Endothelial cell of umbilical vein (primary cell): ENCODE results near the gene SULT1A3. TPM values are rescaled to one million over a fixed set of nuclear protein-coding genes. Genes with fewer than 3 reads are reported as not detected.
"Not testable (repeated sequence)": the region's sequence is repeated elsewhere in the genome, so short reads cannot be mapped to it uniquely, and the experiment has no call there.

Experiments
- Bru-seq: library from RNA; stranded (reverse); fragments of 400-500 nt; gene quantifications from one replicate; lab custom pipeline; 2021; lab: Mats Ljungman, UMichigan
- BruChase-seq, 2 experiments: library from RNA; stranded (reverse); fragments of 400-500 nt; gene quantifications; one replicate each; lab custom pipeline; 2021; lab: Mats Ljungman, UMichigan
- BruUV-seq: library from RNA; stranded (reverse); fragments of 400-500 nt; replicated peaks from 2 replicates; lab custom pipeline; 2021; lab: Mats Ljungman, UMichigan
- CTCF ChIA-PET: fragments of 300-600, 350-600 bp; sonication (Branson Sonifier 250); formaldehyde crosslinking; loops from one replicate; lab custom pipeline; 2021; ENCODE audit warnings: antibody characterized with exemption, inconsistent platforms; lab: Charles Lee
- POLR2A ChIA-PET: fragments of 300-600, 350-600 bp; sonication (Branson Sonifier 250); formaldehyde crosslinking; loops from one replicate; lab custom pipeline; 2021; ENCODE audit warnings: antibody characterized with exemption, inconsistent platforms; lab: Charles Lee
- DNase-seq: peaks from one replicate; pipeline ENCODE4 v3.0.0-alpha.2; 2011; ENCODE audit warnings: low read depth, low spot score
- FAIRE-seq: peaks from 2 replicates; lab custom pipeline; 2011; peaks lifted over from hg19 to GRCh38; lab: Jason Lieb, UNC
- H2AFZ ChIP-seq: 2 replicates; pipeline ENCODE4 v1.6.0; 2012; ENCODE audit warnings: low read depth, low read length, control low read depth, inconsistent platforms
- H3K27ac ChIP-seq: 2 replicates; pipeline ENCODE4 v1.5.1; 2011; ENCODE audit warnings: low read depth, mild to moderate bottlenecking, control low read depth, low read length, moderate library complexity; ENCODE audit not compliant: insufficient read depth
- H3K27me3 ChIP-seq, 2 experiments: 2 replicates each; pipeline versions ENCODE4 v1.6.0 to v1.6.1; 2011; ENCODE audit warnings: low read length in 2 of 2, mixed read lengths in 1 of 2; ENCODE audit not compliant: control insufficient read depth in 2 of 2, insufficient read depth in 2 of 2
- H3K36me3 ChIP-seq, 2 experiments: 2 replicates in 1 of 2; 3 replicates in 1 of 2; pipeline ENCODE4 v1.5.1; 2011; ENCODE audit warnings: low read length in 2 of 2, mild to moderate bottlenecking in 1 of 2, moderate library complexity in 1 of 2; ENCODE audit not compliant: control insufficient read depth in 2 of 2, insufficient read depth in 2 of 2; ENCODE audit errors: extremely low read depth in 1 of 2
- H3K4me1 ChIP-seq: 3 replicates; pipeline ENCODE4 v1.5.1; 2011; ENCODE audit warnings: mild to moderate bottlenecking, low read length; ENCODE audit not compliant: control insufficient read depth, insufficient read depth; ENCODE audit errors: extremely low read depth
- H3K4me2 ChIP-seq: 2 replicates; pipeline ENCODE4 v1.6.1; 2011; ENCODE audit warnings: low read length, control low read depth, mixed read lengths; ENCODE audit not compliant: insufficient read depth
- H3K4me3 ChIP-seq, 3 experiments: fragments of 200-600 bp in 1 of 3; sonication (generic), shearing (Covaris generic) in 1 of 3; replicated peaks in 1 of 3; 2 replicates each; pipeline ENCODE4 v1.5.1; 2011 to 2016; ENCODE audit warnings: control low read depth in 3 of 3, low read length in 3 of 3, mild to moderate bottlenecking in 2 of 3, inconsistent platforms in 1 of 3, low read depth in 1 of 3, moderate library complexity in 1 of 3; ENCODE audit not compliant: insufficient read depth in 1 of 3
- H3K79me2 ChIP-seq: 2 replicates; pipeline ENCODE4 v1.6.0; 2012; ENCODE audit warnings: low read length, inconsistent platforms; ENCODE audit not compliant: control insufficient read depth, insufficient read depth
- H3K9ac ChIP-seq: replicated peaks from 2 replicates; pipeline ENCODE3; 2011; ENCODE audit warnings: low read length, control low read depth; ENCODE audit not compliant: insufficient read depth; ENCODE audit errors: extremely low read depth
- H3K9me1 ChIP-seq: replicated peaks from 3 replicates; pipeline ENCODE4 v1.6.0; 2011; ENCODE audit warnings: mild to moderate bottlenecking, low read length; ENCODE audit not compliant: control insufficient read depth, insufficient read depth; ENCODE audit errors: extremely low read depth
- H3K9me3 ChIP-seq: replicated peaks from 2 replicates; pipeline ENCODE4 v1.5.1; 2012; ENCODE audit warnings: low read length, inconsistent platforms; ENCODE audit not compliant: control insufficient read depth, insufficient read depth
- H4K20me1 ChIP-seq: replicated peaks from 2 replicates; pipeline ENCODE3; 2011; ENCODE audit warnings: mild to moderate bottlenecking, low read length; ENCODE audit not compliant: control insufficient read depth, insufficient read depth; ENCODE audit errors: extremely low read depth
- EZH2 ChIP-seq: IDR thresholded peaks from 2 replicates; pipeline ENCODE4 v1.6.1; 2012; ENCODE audit warnings: borderline replicate concordance, low read depth, mild to moderate bottlenecking, moderate library complexity, low read length, inconsistent platforms; ENCODE audit not compliant: severe bottlenecking
- FOS ChIP-seq: IDR thresholded peaks from 2 replicates; pipeline ENCODE4 v1.6.1; 2011; ENCODE audit warnings: mild to moderate bottlenecking, low read length, moderate library complexity, borderline replicate concordance; ENCODE audit not compliant: insufficient read depth
- GATA2 ChIP-seq: IDR thresholded peaks from 2 replicates; pipeline ENCODE4 v1.7.0; 2011; ENCODE audit warnings: low read depth, mild to moderate bottlenecking, moderate library complexity, mixed read lengths, low read length; ENCODE audit not compliant: insufficient read length, insufficient read depth
- JUN ChIP-seq: IDR thresholded peaks from 2 replicates; pipeline ENCODE4 v1.6.1; 2011; ENCODE audit warnings: borderline replicate concordance, low read depth; ENCODE audit not compliant: insufficient read length, insufficient read depth
- MYC ChIP-seq: IDR thresholded peaks from one replicate; pipeline ENCODE4 v1.6.1; 2011; ENCODE audit warnings: mild to moderate bottlenecking, low read depth, low read length
- POLR2A ChIP-seq: IDR thresholded peaks from 2 replicates; pipeline ENCODE4 v1.6.1; 2012; ENCODE audit warnings: low read depth, mild to moderate bottlenecking, control low read depth, low read length
- POLR2AphosphoS5 ChIP-seq: IDR thresholded peaks from 2 replicates; pipeline ENCODE4 v1.6.1; 2012; ENCODE audit warnings: low read depth, mild to moderate bottlenecking, control low read depth, low read length, moderate library complexity; ENCODE audit not compliant: insufficient read depth
- dilution Hi-C: fragments of 300-500 bp; cut with MboI; formaldehyde crosslinking; loops from one replicate; pipeline ENCODE4 v1.15.0; 2019; ENCODE audit warnings: low sequenced_read_pairs; ENCODE audit not compliant: extremely low pct_ligation_motif_present
- intact Hi-C: fragments of 100-400 bp; cut with micrococcal nuclease; formaldehyde crosslinking; loops from one replicate; pipeline ENCODE4 v1.10.0; 2022
- long read RNA-seq: library from polyadenylated mRNA; stranded (forward); transcript quantifications from one replicate; pipeline ENCODE4 v2.0.0, GENCODE V29; 2021
- polyA minus RNA-seq, 3 experiments: library from RNA; depleted of rRNA, polyadenylated mRNA; stranded (reverse); fragments of >200 nt; gene quantifications; 1 replicate in 1 of 3; 2 replicates in 2 of 3; pipeline ENCODE4 v1.2.3, GENCODE V29; 2011
- polyA plus RNA-seq, 4 experiments: library from polyadenylated mRNA; depleted of rRNA in 3 of 4; stranded (reverse) in 3 of 4; unstranded in 1 of 4; fragments of >200 nt; gene quantifications; 2 replicates each; pipeline versions ENCODE4 v1.2.1 to v1.2.3, GENCODE V29; 2011 to 2012; ENCODE audit warnings: missing spikeins in 1 of 4
- total RNA-seq: library from RNA; stranded (reverse); gene quantifications from 2 replicates; pipeline ENCODE4 v1.2.3, GENCODE V29; 2021
- TF ChIP-seq, protein P1 (sequence below): IDR thresholded peaks from 2 replicates; pipeline ENCODE4 v1.6.1; 2011; ENCODE audit not compliant: insufficient read depth, insufficient read length
- TF ChIP-seq, protein P2 (sequence below), 2 donors: IDR thresholded peaks; 1 replicate in 1 of 2; 2 replicates in 1 of 2; pipeline ENCODE4 v1.5.1; 2011; ENCODE audit warnings: low read length in 2 of 2, mild to moderate bottlenecking in 2 of 2, moderate library complexity in 2 of 2, control low read depth in 1 of 2, inconsistent platforms in 1 of 2, low read depth in 1 of 2; ENCODE audit not compliant: insufficient read depth in 1 of 2; ENCODE audit errors: extremely low read depth in 1 of 2

The SULT1A3 gene
- total RNA-seq (12.2 and 18.1 TPM in 2 replicates), polyA plus RNA-seq (4.8 and 5.1 TPM in 2 replicates), polyA minus RNA-seq (1.0 and 5.3 TPM in 2 replicates), Bru-seq, nascent RNA (percentile 17 among the genes with signal in this experiment), BruChase-seq, experiment 1, labeled RNA remaining after a 6-hour chase (percentile 20 among the genes with signal in this experiment), BruChase-seq, experiment 2, labeled RNA remaining after a 2-hour chase (percentile 24 among the genes with signal in this experiment)
- polyA plus RNA-seq (2011; cell fraction: cytosol; rRNA removed): 5.2 and 6.3 TPM in 2 replicates
- polyA plus RNA-seq (2011; cell fraction: nucleus; rRNA removed): 63.3 and 71.8 TPM in 2 replicates
- 3.3 and 11.3 TPM in 2 replicates for polyA plus RNA-seq (2012)
- polyA minus RNA-seq (2011; cell fraction: cytosol; rRNA and poly(A)+ RNA removed): 1.5 TPM
- 5.7 and 6.8 TPM in 2 replicates for polyA minus RNA-seq (2011; cell fraction: nucleus; rRNA and poly(A)+ RNA removed)
- long read RNA-seq, partial matches to known transcripts: 0 of 5 reads
- long read RNA-seq, other reads (novel, unspliced or antisense): 3 of 5 reads

DNA sequence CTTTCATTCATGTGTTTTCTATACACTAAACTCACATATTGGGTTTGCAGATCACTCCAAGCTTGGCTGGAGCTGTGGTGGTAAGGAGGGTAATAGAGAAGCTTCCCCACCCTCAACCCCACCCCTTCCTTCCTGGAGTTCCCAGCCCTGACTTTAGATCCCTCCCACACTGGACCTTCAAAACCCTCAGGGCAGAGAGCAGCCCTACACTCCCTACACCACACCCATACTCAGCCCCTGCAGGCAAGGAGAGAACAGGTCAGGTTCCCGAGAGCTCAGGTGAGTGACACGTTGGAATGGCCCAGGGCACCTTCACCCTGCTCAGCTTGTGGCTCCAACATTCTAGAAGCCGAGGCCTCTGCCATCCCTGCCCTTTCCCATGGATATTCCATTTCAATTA, at the start of gene SULT1A3:
SULT1A3 (plus strand) TSS at position 207 of the 400 bp plus-strand sequence. CDS start 1,474 bp downstream, outside the sequence.
- H3K4me2 ChIP-seq, H3K9me3 ChIP-seq, BruUV-seq, H3K9ac ChIP-seq, H3K27me3 ChIP-seq, H3K4me3 ChIP-seq, DNase-seq, H4K20me1 ChIP-seq, dilution Hi-C loops, H3K9me1 ChIP-seq, H3K36me3 ChIP-seq, FAIRE-seq, H2AFZ ChIP-seq, POLR2A ChIA-PET, CTCF ChIA-PET, H3K4me1 ChIP-seq, intact Hi-C loops, H3K79me2 ChIP-seq, H3K27ac ChIP-seq: not testable (repeated sequence)

DNA sequence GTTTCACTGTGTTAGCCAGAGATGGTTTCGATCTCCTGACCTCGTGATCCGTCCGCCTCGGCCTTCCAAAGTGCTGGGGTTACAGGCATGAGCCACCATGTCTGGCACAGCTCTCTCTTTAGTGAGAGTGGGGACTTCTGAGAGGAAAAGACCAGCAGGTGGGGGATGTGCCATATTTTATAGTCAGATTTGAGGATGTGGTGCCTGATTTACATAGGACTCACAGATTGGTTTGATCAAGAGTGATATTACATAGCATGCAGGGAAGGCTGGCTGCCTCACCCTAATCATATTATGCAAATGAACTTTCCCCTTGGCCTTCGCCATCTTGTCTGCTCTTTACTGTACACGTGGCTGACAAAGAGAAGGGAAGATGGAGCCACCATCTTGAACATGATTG, 48.0 kb upstream of the SULT1A3 start:
- ChIA-PET CTCF (no interaction called here), POLR2A (no interaction called here)
- Histone ChIP-seq H3K4me3 (no peak overlapping the region), H3K79me2 (no peaks in the 10 kb centered on the region), H3K4me2 (no peak overlapping the region), H3K27ac (no peak overlapping the region), H3K9ac (no peak overlapping the region), H2AFZ (no peak overlapping the region), H3K27me3 (no peaks in the 10 kb centered on the region), H4K20me1 (no peaks in the 10 kb centered on the region), H3K4me1 (no peaks in the 10 kb centered on the region), H3K9me1 (no peaks in the 10 kb centered on the region), H3K36me3 (no peaks in the 10 kb centered on the region), H3K9me3 (no peaks in the 10 kb centered on the region)
- no peak for DNase-seq
- dilution Hi-C loops: no loop called here
- FAIRE-seq: no peak
- intact Hi-C loops: no loop called here
- TF ChIP-seq POLR2AphosphoS5 (no peak), EZH2 (no peak), MYC (no peak), JUN (no peak), FOS (no peak), POLR2A (no peak), GATA2 (no peak)
- TF ChIP-seq, protein P1, sequence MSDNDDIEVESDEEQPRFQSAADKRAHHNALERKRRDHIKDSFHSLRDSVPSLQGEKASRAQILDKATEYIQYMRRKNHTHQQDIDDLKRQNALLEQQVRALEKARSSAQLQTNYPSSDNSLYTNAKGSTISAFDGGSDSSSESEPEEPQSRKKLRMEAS: no peak
- TF ChIP-seq, protein P2, sequence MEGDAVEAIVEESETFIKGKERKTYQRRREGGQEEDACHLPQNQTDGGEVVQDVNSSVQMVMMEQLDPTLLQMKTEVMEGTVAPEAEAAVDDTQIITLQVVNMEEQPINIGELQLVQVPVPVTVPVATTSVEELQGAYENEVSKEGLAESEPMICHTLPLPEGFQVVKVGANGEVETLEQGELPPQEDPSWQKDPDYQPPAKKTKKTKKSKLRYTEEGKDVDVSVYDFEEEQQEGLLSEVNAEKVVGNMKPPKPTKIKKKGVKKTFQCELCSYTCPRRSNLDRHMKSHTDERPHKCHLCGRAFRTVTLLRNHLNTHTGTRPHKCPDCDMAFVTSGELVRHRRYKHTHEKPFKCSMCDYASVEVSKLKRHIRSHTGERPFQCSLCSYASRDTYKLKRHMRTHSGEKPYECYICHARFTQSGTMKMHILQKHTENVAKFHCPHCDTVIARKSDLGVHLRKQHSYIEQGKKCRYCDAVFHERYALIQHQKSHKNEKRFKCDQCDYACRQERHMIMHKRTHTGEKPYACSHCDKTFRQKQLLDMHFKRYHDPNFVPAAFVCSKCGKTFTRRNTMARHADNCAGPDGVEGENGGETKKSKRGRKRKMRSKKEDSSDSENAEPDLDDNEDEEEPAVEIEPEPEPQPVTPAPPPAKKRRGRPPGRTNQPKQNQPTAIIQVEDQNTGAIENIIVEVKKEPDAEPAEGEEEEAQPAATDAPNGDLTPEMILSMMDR (IDR thresholded peaks at IDR 0.05; ENCODE audit: extremely low read depth in 1 of 2, insufficient read depth in 1 of 2, low read depth in 1 of 2, low read length in 2 of 2): no peak
- no TSS peak for BruUV-seq
